Heart left ventricle (tissue), 16 donors: ENCODE measurements around the gene LIF. TPM values are rescaled to one million over a fixed set of nuclear protein-coding genes. Genes with fewer than 3 reads are reported as not detected.
"Not testable (repeated sequence)": the region's sequence is repeated elsewhere in the genome, so short reads cannot be mapped to it uniquely, and the experiment has no call there.

ENCODE experiments used
- ATAC-seq, 4 donors: fragments of 200-7000 bp; cut with Tn5 transposase; one replicate each; pipeline ENCODE4 v1.9.1; 2020 to 2022; ENCODE audit warnings: moderate library complexity in 4 of 4, mild to moderate bottlenecking in 3 of 4, moderate number of reproducible peaks in 1 of 4
- DNase-seq, 5 donors: peaks; one replicate each; pipeline ENCODE4 v3.0.0-alpha.2; 2020
- H3K27ac ChIP-seq, 12 donors: fragments of 200-600 bp; sonication (generic) in 4 of 12; one replicate each; pipeline versions ENCODE4 v1.5.0 to v1.8.0; 2016 to 2022; ENCODE audit warnings: mild to moderate bottlenecking in 2 of 12
- H3K27me3 ChIP-seq, 9 donors: fragments of 200-600 bp; sonication (generic) in 2 of 9; one replicate each; pipeline versions ENCODE4 v1.5.1 to v1.8.0; 2016 to 2022; ENCODE audit warnings: mild to moderate bottlenecking in 3 of 9
- H3K36me3 ChIP-seq, 9 donors: fragments of 200-600 bp; sonication (generic) in 2 of 9; one replicate each; pipeline versions ENCODE4 v1.5.0 to v1.8.0; 2018 to 2022; ENCODE audit warnings: mild to moderate bottlenecking in 2 of 9
- H3K4me1 ChIP-seq, 12 donors: fragments of 200-600 bp; sonication (generic) in 4 of 12; one replicate each; pipeline versions ENCODE4 v1.5.0 to v1.8.0; 2016 to 2022; ENCODE audit warnings: mild to moderate bottlenecking in 3 of 12
- H3K4me3 ChIP-seq, 12 donors: fragments of 200-600 bp; sonication (generic) in 4 of 12; one replicate each; pipeline versions ENCODE4 v1.5.0 to v1.8.0; 2017 to 2022; ENCODE audit warnings: mild to moderate bottlenecking in 9 of 12, moderate library complexity in 4 of 12
- H3K9me3 ChIP-seq, 12 donors: fragments of 200-600 bp; sonication (generic) in 4 of 12; one replicate each; pipeline versions ENCODE4 v1.5.0 to v1.8.0; 2016 to 2022; ENCODE audit warnings: mild to moderate bottlenecking in 1 of 12
- CTCF ChIP-seq, 12 donors: fragments of 200-600 bp; sonication (generic) in 4 of 12; IDR thresholded peaks; one replicate each; pipeline versions ENCODE4 v1.5.0 to v1.8.0; 2018 to 2022; ENCODE audit warnings: antibody characterized with exemption in 12 of 12, mild to moderate bottlenecking in 5 of 12
- POLR2A ChIP-seq, 2 donors: fragments of 450-650 bp; IDR thresholded peaks; one replicate each; pipeline ENCODE4 v1.6.1; 2017; ENCODE audit warnings: antibody characterized with exemption in 2 of 2, mild to moderate bottlenecking in 2 of 2, moderate library complexity in 2 of 2
- WGBS, 4 donors: extraction: QIAGEN DNeasy Blood & Tissue Kit in 2 of 4; methylation state at CpG; one replicate each; pipeline versions ENCODE4 v1.1.5 to v1.1.7; 2013 to 2018; 5-methylcytosine and 5-hydroxymethylcytosine counted together
- intact Hi-C, 10 donors: fragments of 100-400 bp; cut with DNase I; formaldehyde crosslinking; loops; one replicate each; pipeline versions ENCODE4 v1.11.1 to v1.14.2; 2022
- polyA plus RNA-seq, 2 donors: library from polyadenylated mRNA; stranded (reverse); fragments of 200-250 nt; gene quantifications; one replicate each; pipeline ENCODE4 v1.2.3, GENCODE V29; 2013
- total RNA-seq, 9 donors: library from RNA; depleted of rRNA in 2 of 9; stranded (reverse); fragments of >200 nt in 2 of 9; fragmentation: NEBNext Ultra II Directional in 3 of 9; extraction: Animal tissue kit (Norgen Biotek cat#: 25700) in 3 of 9; gene quantifications; one replicate each; pipeline versions ENCODE4 v1.1.0 to v1.2.4, GENCODE V29; 2016 to 2023
- donor health status: ischemic (EF 13 %, LVEDD 7.1; RV severe dilation, severe dysfunction).
- donor health status: healthy with polysubstance abuse.
- donor health status: DM: no; HTN: yes; CAD: no.
- donor health status: DM: no; HTN: no; CAD: no.
- donor health status: ischemic (EF 25% LVEDD 6.9; RV normal size, moderate dysfunction).
- donor health status: ischemic (EF 25% LVEDD 5.7; RV mildly dilated, moderate dysfunction).
- donor health status: healthy.
- donor health status: DM: yes; HTN: yes; CAD: no.
- donor health status: ischemic (EF 35%, LVEDD 5.7; RV mildly dilated, moderate dysfunction).
- donor health status: nonischemic (EF 11% LVEDD 7.7; RV severe dilation, severe dysfunction).
- donor health status: DM: yes; HTN: yes; CAD: no.
- donor health status: PGD.
- donor health status: ischemic (EF 29% LVEDD 5.4; RV normal size, mild dysfunction).
- donor health status: nonischemic (EF 23%, LVEDD 6.1; RV moderate dilation, normal function).

The LIF gene
- total and polyA plus RNA-seq, 11 donors = 0.12 to 11.6 (median 0.67) TPM; not detected in 1

DNA sequence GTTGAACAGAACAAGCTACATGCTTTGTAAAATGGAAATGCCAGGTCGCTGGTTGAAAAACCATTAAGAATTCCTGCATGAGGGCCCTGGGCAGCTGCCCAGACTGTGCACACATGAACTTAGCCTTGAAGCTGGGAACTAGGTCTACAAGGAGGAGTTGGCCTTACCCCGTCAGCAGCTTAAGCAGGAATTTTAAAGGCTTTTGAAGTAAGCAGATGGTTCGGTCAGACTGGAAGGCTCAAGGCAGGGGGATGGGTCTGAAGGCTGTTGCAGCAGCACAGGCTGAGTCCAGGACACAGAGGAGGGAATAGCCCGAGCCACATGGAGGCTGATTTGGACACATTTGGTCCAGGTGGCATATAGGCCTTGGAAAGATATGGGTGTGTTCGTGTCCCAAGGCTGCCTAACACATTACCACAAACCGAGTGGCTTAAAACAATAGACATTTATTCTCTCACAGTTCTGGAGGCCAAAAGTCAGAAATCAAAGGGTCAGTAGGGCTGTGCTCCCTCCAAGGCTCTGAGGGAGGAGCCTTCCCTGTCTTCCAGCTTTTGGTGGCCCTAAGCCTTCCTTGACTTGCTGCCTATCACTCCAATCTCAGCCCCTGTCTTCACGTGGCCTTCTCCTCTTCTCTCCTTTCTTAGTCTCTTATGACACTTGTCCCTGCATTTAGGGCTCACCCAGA is 11.6 kb downstream of the LIF start:
- intact Hi-C loops = loop anchor here in 1 of 10 donors (2.0 kb wide), 1 partner anchor 48 kb away; no protein-coding TSS in a partner anchor
- Histone ChIP-seq H3K36me3 (no peaks in the 10 kb centered on the region), H3K4me3 (no peak overlapping the region), H3K4me1 (no peaks in the 10 kb centered on the region), H3K9me3 (no peaks in the 10 kb centered on the region), H3K27ac (no peak overlapping the region), H3K27me3 (peaks cover 0 to 35% (median 11%) of the 10 kb centered on the region in 9 donors)
- no peak for ATAC-seq
- no peak for DNase-seq
- WGBS, 4 donors = 55 to 74% (median 72%) methylated on average over 7 of the region's 7 CpGs
- no peak for TF ChIP-seq POLR2A (IDR thresholded peaks at IDR 0.05)
- TF ChIP-seq CTCF (IDR thresholded peaks at IDR 0.05) = no peak

GRCh38 chr22:30234325-30234724 is 12.2 kb downstream of the LIF start:
- not testable (repeated sequence) for ATAC-seq, H3K4me3 ChIP-seq, H3K9me3 ChIP-seq, H3K4me1 ChIP-seq, H3K36me3 ChIP-seq, H3K27ac ChIP-seq, DNase-seq
- peaks cover 0 to 42% (median 11%) of the 10 kb centered on the region in 9 donors for H3K27me3 ChIP-seq
- intact Hi-C loops = loop anchor here in 1 of 10 donors (2.0 kb wide), 1 partner anchor 48 kb away; no protein-coding TSS in a partner anchor
- 85 to 95% (median 88%) methylated on average over 3 of the region's 3 CpGs for WGBS, 4 donors

- intact Hi-C loops = no loop called here
- Histone ChIP-seq H3K4me3 (no peak overlapping the region), H3K27ac (no peak overlapping the region), H3K4me1 (no peaks in the 10 kb centered on the region), H3K27me3 (peaks cover 4 to 47% (median 11%) of the 10 kb centered on the region in 9 donors), H3K36me3 (no peaks in the 10 kb centered on the region), H3K9me3 (no peaks in the 10 kb centered on the region)
- 86 to 94% (median 90%) methylated on average over 6 of the region's 6 CpGs for WGBS, 4 donors
- no peak for DNase-seq
- ATAC-seq = no peak
- TF ChIP-seq CTCF (IDR thresholded peaks at IDR 0.05) (no peak), POLR2A (IDR thresholded peaks at IDR 0.05) (no peak)
Observed at GRCh38 chr22:30233582-30233981, 13.0 kb downstream of the LIF start.

DNA sequence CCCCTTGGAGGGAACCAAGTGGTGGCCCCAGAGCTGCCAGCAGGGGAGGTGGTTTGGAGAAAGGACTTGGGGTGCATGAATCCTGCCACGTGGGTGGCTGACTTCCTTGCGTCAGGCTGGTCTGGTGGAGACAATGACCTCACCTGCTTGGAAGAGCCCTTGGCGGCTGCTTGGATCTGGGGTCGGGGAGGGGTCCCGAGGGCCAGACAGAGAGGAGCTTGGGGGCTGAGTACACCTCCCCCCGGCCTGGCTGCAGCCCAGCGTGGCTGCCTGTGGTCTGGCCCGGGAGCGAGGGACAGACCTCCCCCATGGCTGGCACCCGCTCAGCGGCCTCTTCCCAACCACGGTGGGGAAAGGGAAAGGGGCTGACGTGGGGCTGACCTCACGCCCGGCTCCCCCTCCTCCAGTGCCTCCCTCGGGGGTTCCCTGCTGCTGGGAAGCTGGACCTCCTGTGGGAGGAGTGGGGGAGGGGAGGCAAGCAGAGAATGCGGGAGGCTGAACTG is 13.8 kb downstream of the LIF start:
- Histone ChIP-seq H3K4me3 (no peak overlapping the region), H3K27ac (no peak overlapping the region), H3K36me3 (no peaks in the 10 kb centered on the region), H3K9me3 (no peaks in the 10 kb centered on the region), H3K27me3 (peaks cover 4 to 52% (median 11%) of the 10 kb centered on the region in 9 donors), H3K4me1 (no peaks in the 10 kb centered on the region)
- peak in 1 of 4 donors; percentile 12 for ATAC-seq
- WGBS, 4 donors = 29 to 44% (median 34%) methylated on average over 3 to 17 of the region's 17 CpGs
- DNase-seq = no peak
- intact Hi-C loops = no loop called here
- TF ChIP-seq CTCF (IDR thresholded peaks at IDR 0.05) (no peak), POLR2A (IDR thresholded peaks at IDR 0.05) (no peak)
